H1 (cell line): ENCODE data around the gene SUPT20HL1. TPM values are rescaled to one million over a fixed set of nuclear protein-coding genes. Genes with fewer than 3 reads are reported as not detected.

Source experiments
- CTCF ChIA-PET: fragments of 300-600 bp; sonication (Branson Sonifier 250); formaldehyde crosslinking; loops from one replicate; lab custom pipeline; 2021; ENCODE audit not compliant: partially characterized antibody; lab: Charles Lee
- POLR2A ChIA-PET: fragments of 300-600 bp; sonication (Branson Sonifier 250); formaldehyde crosslinking; loops from one replicate; lab custom pipeline; 2021; ENCODE audit warnings: inconsistent platforms; ENCODE audit not compliant: partially characterized antibody; lab: Charles Lee
- DNase-seq, 2 experiments: peaks; one replicate each; pipeline versions ENCODE4 v3.0.0 to v3.0.0-alpha.2; 2010 to 2022; ENCODE audit warnings: low spot score in 2 of 2, low read depth in 1 of 2, mixed read lengths in 1 of 2
- FAIRE-seq: peaks from 2 replicates; lab custom pipeline; 2011; peaks lifted over from hg19 to GRCh38; lab: Jason Lieb, UNC
- H2AFZ ChIP-seq: 2 replicates; pipeline ENCODE4 v1.8.1; 2012; ENCODE audit warnings: low read length, inconsistent platforms
- H2AK5ac ChIP-seq: 2 replicates; pipeline ENCODE4 v1.6.1; 2013; ENCODE audit warnings: low read depth, low read length
- H2BK120ac ChIP-seq: replicated peaks from 2 replicates; pipeline ENCODE3; 2013; ENCODE audit warnings: low read depth, low read length, inconsistent platforms
- H2BK12ac ChIP-seq: 2 replicates; pipeline ENCODE4 v1.6.1; 2013; ENCODE audit warnings: low read depth, low read length
- H2BK15ac ChIP-seq: 2 replicates; pipeline ENCODE4 v1.6.1; 2013; ENCODE audit warnings: low read length
- H2BK20ac ChIP-seq: 2 replicates; pipeline ENCODE4 v1.6.1; 2013; ENCODE audit warnings: low read length
- H2BK5ac ChIP-seq: 2 replicates; pipeline ENCODE4 v1.6.1; 2013; ENCODE audit warnings: low read depth, low read length
- H3K14ac ChIP-seq: 2 replicates; pipeline ENCODE4 v1.6.1; 2013; ENCODE audit warnings: inconsistent platforms; ENCODE audit not compliant: insufficient read length
- H3K18ac ChIP-seq: 2 replicates; pipeline ENCODE4 v1.6.1; 2013; ENCODE audit warnings: low read length; ENCODE audit errors: extremely low read depth
- H3K23ac ChIP-seq: 2 replicates; pipeline ENCODE4 v1.6.1; 2013; ENCODE audit warnings: inconsistent platforms; ENCODE audit not compliant: insufficient read length
- H3K23me2 ChIP-seq: 2 replicates; pipeline ENCODE4 v1.6.1; 2013; ENCODE audit warnings: low read depth, low read length
- H3K27ac ChIP-seq: 2 replicates; pipeline ENCODE4 v1.6.1; 2011; ENCODE audit warnings: low read depth, low read length, inconsistent platforms
- H3K27me3 ChIP-seq, 4 experiments: replicated peaks in 1 of 4; 1 replicate in 1 of 4; 2 replicates in 3 of 4; pipeline versions ENCODE4 v1.6.1 to v1.8.1; 2011 to 2013; ENCODE audit warnings: low read length in 3 of 4, mild to moderate bottlenecking in 3 of 4, inconsistent platforms in 2 of 4, mixed read lengths in 2 of 4, moderate library complexity in 1 of 4; ENCODE audit not compliant: control insufficient read depth in 3 of 4, insufficient read depth in 3 of 4; ENCODE audit errors: extremely low read depth in 1 of 4
- H3K36me3 ChIP-seq, 4 experiments: 2 replicates each; pipeline versions ENCODE4 v1.6.1 to v1.8.1; 2011 to 2013; ENCODE audit warnings: mild to moderate bottlenecking in 4 of 4, low read length in 3 of 4, moderate library complexity in 2 of 4, control low read depth in 1 of 4, inconsistent platforms in 1 of 4; ENCODE audit not compliant: insufficient read depth in 4 of 4, control insufficient read depth in 2 of 4
- H3K4ac ChIP-seq: replicated peaks from 2 replicates; pipeline ENCODE3; 2013; ENCODE audit warnings: low read length, low read depth, mixed read lengths, inconsistent platforms; ENCODE audit not compliant: insufficient read length
- H3K4me1 ChIP-seq, 4 experiments: replicated peaks in 1 of 4; 1 replicate in 1 of 4; 2 replicates in 3 of 4; pipeline versions ENCODE4 v1.6.1 to v1.8.1; 2011 to 2013; ENCODE audit warnings: low read length in 3 of 4, inconsistent platforms in 2 of 4, mixed read lengths in 1 of 4; ENCODE audit not compliant: insufficient read depth in 4 of 4, control insufficient read depth in 3 of 4
- H3K4me2 ChIP-seq, 2 experiments: 2 replicates each; pipeline versions ENCODE4 v1.6.1 to v1.8.1; 2011 to 2013; ENCODE audit warnings: low read depth in 2 of 2, low read length in 2 of 2, control low read depth in 1 of 2, inconsistent platforms in 1 of 2, mild to moderate bottlenecking in 1 of 2; ENCODE audit not compliant: insufficient read depth in 1 of 2
- H3K4me3 ChIP-seq, 4 experiments: fragments of 200-600, 300-600 bp in 1 of 4; sonication (generic), shearing (Covaris generic), sonication (Bioruptor Twin) in 1 of 4; 2 replicates each; pipeline versions ENCODE4 v1.5.1 to v1.8.1; 2011 to 2016; ENCODE audit warnings: low read length in 4 of 4, low read depth in 3 of 4, control low read depth in 2 of 4, inconsistent platforms in 2 of 4, mild to moderate bottlenecking in 2 of 4, mixed read lengths in 1 of 4, moderate library complexity in 1 of 4; ENCODE audit not compliant: insufficient read depth in 2 of 4; ENCODE audit errors: extremely low read depth in 1 of 4
- H3K56ac ChIP-seq: replicated peaks from 2 replicates; pipeline ENCODE3; 2013; ENCODE audit warnings: low read depth, mild to moderate bottlenecking, mixed read lengths, low read length, inconsistent platforms; ENCODE audit not compliant: insufficient read length
- H3K79me1 ChIP-seq: 2 replicates; pipeline ENCODE4 v1.6.1; 2013; ENCODE audit warnings: low read depth, low read length, control low read depth
- H3K79me2 ChIP-seq, 2 experiments: 2 replicates each; pipeline versions ENCODE4 v1.6.1 to v1.8.1; 2012 to 2013; ENCODE audit warnings: low read length in 2 of 2, mild to moderate bottlenecking in 2 of 2, inconsistent platforms in 1 of 2; ENCODE audit not compliant: insufficient read depth in 2 of 2, control insufficient read depth in 1 of 2
- H3K9ac ChIP-seq, 4 experiments: replicated peaks in 1 of 4; 1 replicate in 1 of 4; 2 replicates in 3 of 4; pipeline versions ENCODE4 v1.6.1 to v1.8.1; 2011 to 2013; ENCODE audit warnings: low read depth in 3 of 4, low read length in 3 of 4, control low read depth in 2 of 4, mild to moderate bottlenecking in 2 of 4, moderate library complexity in 2 of 4, inconsistent platforms in 1 of 4; ENCODE audit errors: extremely low read depth in 1 of 4
- H3K9me3 ChIP-seq, 2 experiments: 2 replicates each; pipeline versions ENCODE4 v1.6.1 to v1.8.1; 2012 to 2013; ENCODE audit warnings: mild to moderate bottlenecking in 2 of 2, moderate library complexity in 2 of 2, control low read depth in 1 of 2, inconsistent platforms in 1 of 2, low read depth in 1 of 2, low read length in 1 of 2, mixed read lengths in 1 of 2; ENCODE audit not compliant: insufficient read depth in 2 of 2
- H4K20me1 ChIP-seq, 2 experiments: replicated peaks in 1 of 2; 2 replicates each; pipeline versions ENCODE3 to v1.8.1; 2011 to 2013; ENCODE audit warnings: inconsistent platforms in 2 of 2, low read length in 2 of 2, mild to moderate bottlenecking in 1 of 2; ENCODE audit not compliant: insufficient read depth in 2 of 2, control insufficient read depth in 1 of 2
- H4K5ac ChIP-seq: 2 replicates; pipeline ENCODE4 v1.6.1; 2013; ENCODE audit warnings: low read length, low read depth, mixed read lengths, inconsistent platforms; ENCODE audit not compliant: insufficient read length
- H4K8ac ChIP-seq: 2 replicates; pipeline ENCODE4 v1.8.0; 2013; ENCODE audit warnings: mild to moderate bottlenecking, moderate library complexity, low read length, inconsistent platforms; ENCODE audit not compliant: insufficient read depth; ENCODE audit errors: extremely low read depth
- H4K91ac ChIP-seq: replicated peaks from 2 replicates; pipeline ENCODE3; 2013; ENCODE audit warnings: low read length, mixed read lengths, inconsistent platforms; ENCODE audit not compliant: insufficient read length
- CHD1 ChIP-seq: IDR thresholded peaks from 2 replicates; pipeline ENCODE4 v1.6.1; 2012; ENCODE audit warnings: low read depth, low read length, improper control_type of control experiment
- JUND ChIP-seq: IDR thresholded peaks from 2 replicates; pipeline ENCODE4 v1.6.1; 2011; ENCODE audit warnings: mild to moderate bottlenecking, improper control_type of control experiment, low read length
- WGBS, 2 experiments: shearing (Covaris generic) in 1 of 2; methylation state at CpG; one replicate each; pipeline versions ENCODE4 v1.1.6 to v1.1.7; 2013 to 2015; ENCODE audit warnings: low lambda C conversion rate in 2 of 2, mixed read lengths in 2 of 2, inconsistent platforms in 1 of 2, low coverage in 1 of 2, missing lambda C conversion rate in 1 of 2; ENCODE audit not compliant: insufficient replicate concordance in 2 of 2, insufficient coverage in 1 of 2, insufficient read length in 1 of 2; ENCODE audit errors: extremely low coverage in 1 of 2, missing lambda C conversion rate in 1 of 2; 5-methylcytosine and 5-hydroxymethylcytosine counted together
- polyA plus RNA-seq, 7 experiments: library from polyadenylated mRNA; depleted of rRNA in 3 of 7; stranded (reverse) in 5 of 7; unstranded in 2 of 7; fragments of >200 nt in 5 of 7; fragments of 200-250 nt in 2 of 7; gene quantifications; 1 replicate in 5 of 7; 2 replicates in 1 of 7; 4 replicates in 1 of 7; pipeline versions ENCODE4 v1.2.1 to v1.2.3, GENCODE V29; 2011 to 2013; ENCODE audit warnings: missing spikeins in 2 of 7, mixed read lengths in 2 of 7
- total RNA-seq: library from RNA; stranded (reverse); fragmentation: NEBNext Ultra II Directional; extraction: Animal tissue kit (Norgen Biotek cat#: 25700); gene quantifications from 2 replicates; pipeline ENCODE4 v1.2.1, GENCODE V29; 2021

SUPT20HL1 gene
- total and polyA plus RNA-seq, 2 of the 8 experiments (the other 6 are each of a cell fraction or from before 2014, with no cell fraction given), result not detected

- no peaks in the 10 kb centered on the region for H3K36me3 ChIP-seq
- no peaks in the 10 kb centered on the region for H3K79me2 ChIP-seq
- H3K4ac ChIP-seq, result no peak overlapping the region
- no peak overlapping the region for H3K4me2 ChIP-seq
- H4K5ac ChIP-seq, result no peak overlapping the region
- FAIRE-seq (no peak), DNase-seq (no peak)
- TF ChIP-seq JUND, result no peak
- no peak for TF ChIP-seq CHD1
- H3K23me2 ChIP-seq, result no peaks in the 10 kb centered on the region
- CTCF ChIA-PET, result no interaction called here
- H2BK20ac ChIP-seq, result no peak overlapping the region
- no peak overlapping the region for H3K4me3 ChIP-seq
- H3K56ac ChIP-seq, result no peak overlapping the region
- POLR2A ChIA-PET, result no interaction called here
- no peak overlapping the region for H3K18ac ChIP-seq
- no peak overlapping the region for H2BK120ac ChIP-seq
- no peak overlapping the region for H3K27ac ChIP-seq
- no peak overlapping the region for H4K8ac ChIP-seq
- no peak overlapping the region for H3K23ac ChIP-seq
- H3K14ac ChIP-seq, result no peak overlapping the region
- no peak overlapping the region for H2BK15ac ChIP-seq
- no peaks in the 10 kb centered on the region for H3K79me1 ChIP-seq
- H3K4me1 ChIP-seq, result 0 out of 7 replicates have a peak, but pooled peaks cover 0 to 3% (median 0%) of the 10 kb centered on the region in 4 experiments
- H4K91ac ChIP-seq, result no peak overlapping the region
- no peak overlapping the region for H3K9ac ChIP-seq
- no peaks in the 10 kb centered on the region for H3K9me3 ChIP-seq
- H2BK5ac ChIP-seq, result no peak overlapping the region
- H2AK5ac ChIP-seq, result no peak overlapping the region
- no peaks in the 10 kb centered on the region for H4K20me1 ChIP-seq
- 94% methylated on average over 8 of the region's 14 CpGs; no CpG with 5 or more reads in 1 of the 2 experiments for WGBS, 2 experiments
- no peaks in the 10 kb centered on the region for H3K27me3 ChIP-seq
- H2BK12ac ChIP-seq, result no peak overlapping the region
- no peak overlapping the region for H2AFZ ChIP-seq
Observed at GRCh38 chrX:24364851-24365538, 4.6 kb downstream of the SUPT20HL1 start.
